Measurements from ENCODE around the gene POF1B.
"Not testable (repeated sequence)": the region's sequence is repeated elsewhere in the genome, so short reads cannot be mapped to it uniquely, and the experiment has no call there.

The POF1B gene

DNA sequence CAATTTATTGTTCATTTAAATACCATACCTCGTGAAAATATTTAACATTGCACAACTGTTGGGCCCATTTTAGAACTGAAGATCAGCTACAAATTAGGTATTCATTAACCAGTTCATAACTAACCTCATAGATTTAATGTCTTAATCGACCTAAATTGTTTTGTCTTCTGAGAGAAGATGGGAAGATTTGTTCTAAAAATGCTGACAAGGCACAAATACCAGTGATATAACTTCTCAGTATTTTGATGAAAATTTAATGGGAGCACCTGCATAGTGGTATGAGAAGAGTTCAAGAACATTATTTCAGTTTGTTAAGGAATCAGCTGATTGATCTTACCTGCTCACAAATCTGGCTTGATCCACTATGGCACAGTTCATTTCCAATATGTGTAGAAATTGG lies 33.9 kb downstream of the POF1B start:
- TF ChIP-seq HDGF (IDR thresholded peaks at IDR 0.05; ENCODE audit: borderline replicate concordance): no peak
- DNase-seq (ENCODE audit: extremely low spot score): no peak
- CTCF ChIA-PET: no interaction called here
- POLR2A ChIA-PET: no interaction called here

DNA sequence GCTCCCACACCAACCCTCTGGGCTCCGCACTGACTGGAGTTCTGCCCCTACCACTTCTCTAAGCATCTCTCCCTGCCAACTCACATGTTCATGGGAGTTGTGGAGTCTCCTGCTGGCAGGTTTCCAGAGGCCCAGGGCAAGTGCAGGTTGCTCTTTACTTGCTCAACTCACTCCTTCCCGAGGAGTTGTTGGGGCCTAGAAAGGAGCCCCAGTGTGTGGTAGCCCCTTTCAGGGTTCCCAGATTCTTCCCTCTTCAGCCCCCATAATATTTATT lies 52.5 kb downstream of the POF1B start:
- POLR2A ChIA-PET: no interaction called here
- CTCF ChIA-PET: no interaction called here
- no peak for DNase-seq (ENCODE audit: extremely low spot score)
- no peak for TF ChIP-seq FOXM1 (IDR thresholded peaks at IDR 0.05; ENCODE audit: borderline replicate concordance)
- no peak for TF ChIP-seq TARDBP (IDR thresholded peaks at IDR 0.05)
- TF ChIP-seq ELF4 (IDR thresholded peaks at IDR 0.05): no peak
- TF ChIP-seq FOXA1 (IDR thresholded peaks at IDR 0.05): no peak
- no peak for TF ChIP-seq BHLHE40 (IDR thresholded peaks at IDR 0.05; ENCODE audit: borderline replicate concordance)

DNA sequence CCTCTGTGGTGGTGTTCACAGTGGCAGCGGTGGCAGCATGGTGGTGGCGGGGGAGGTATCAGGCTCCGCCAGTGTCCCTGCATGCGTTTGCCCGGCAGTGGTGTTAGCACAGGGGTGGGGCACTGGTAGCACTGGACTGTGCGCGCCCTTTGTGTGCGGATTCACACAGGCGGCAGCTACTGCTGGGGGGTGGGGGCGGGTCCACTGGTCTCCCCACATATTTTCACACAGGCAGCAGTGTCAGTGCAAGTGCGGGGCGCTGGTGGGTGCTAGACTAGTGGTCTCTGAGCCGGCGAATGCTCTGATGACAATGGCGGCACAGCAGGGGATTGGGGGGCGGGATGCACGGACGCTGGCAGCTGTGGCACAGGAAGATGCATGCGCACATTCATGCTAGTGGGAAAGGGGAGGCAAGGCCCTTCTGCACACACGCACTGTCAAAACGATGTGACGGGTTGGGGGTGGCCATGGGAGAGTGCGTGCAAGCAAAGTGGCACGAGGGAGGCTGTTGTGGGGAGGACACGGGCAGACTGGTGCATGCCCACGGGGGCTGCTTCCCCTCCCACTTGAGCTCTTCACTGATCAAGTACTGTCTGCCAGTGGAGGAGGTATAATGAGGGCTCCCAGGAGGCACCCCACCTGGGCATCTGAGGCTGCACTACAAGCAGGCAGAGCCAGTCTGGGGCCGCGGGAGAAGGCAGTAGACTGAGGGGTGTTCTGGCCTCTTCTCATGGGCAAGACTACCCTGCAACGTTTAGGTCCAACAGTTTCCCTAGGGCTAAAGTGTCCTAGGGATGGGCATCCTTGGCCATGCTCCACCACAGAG lies 53.0 kb downstream of the POF1B start:
- TF ChIP-seq HDGF (IDR thresholded peaks at IDR 0.05; ENCODE audit: borderline replicate concordance) (no peak), FOXM1 (IDR thresholded peaks at IDR 0.05; ENCODE audit: borderline replicate concordance) (no peak), ELF4 (IDR thresholded peaks at IDR 0.05) (no peak), L3MBTL2 (conservative IDR thresholded peaks at IDR 0.05) (no peak), CTBP1 (IDR thresholded peaks at IDR 0.05; ENCODE audit: borderline replicate concordance) (no peak), ARNT (IDR thresholded peaks at IDR 0.05) (no peak), ZNF384 (IDR thresholded peaks at IDR 0.05) (no peak), TARDBP (IDR thresholded peaks at IDR 0.05) (no peak), LEF1 (IDR thresholded peaks at IDR 0.05; ENCODE audit: borderline replicate concordance) (no peak), BHLHE40 (IDR thresholded peaks at IDR 0.05; ENCODE audit: borderline replicate concordance) (no peak), NFRKB (IDR thresholded peaks at IDR 0.05) (no peak), FOXK2 (IDR thresholded peaks at IDR 0.05) (no peak), FOXA1 (IDR thresholded peaks at IDR 0.05) (no peak), SP1 (IDR thresholded peaks at IDR 0.05) (no peak)
- TF ChIP-seq, protein P1, sequence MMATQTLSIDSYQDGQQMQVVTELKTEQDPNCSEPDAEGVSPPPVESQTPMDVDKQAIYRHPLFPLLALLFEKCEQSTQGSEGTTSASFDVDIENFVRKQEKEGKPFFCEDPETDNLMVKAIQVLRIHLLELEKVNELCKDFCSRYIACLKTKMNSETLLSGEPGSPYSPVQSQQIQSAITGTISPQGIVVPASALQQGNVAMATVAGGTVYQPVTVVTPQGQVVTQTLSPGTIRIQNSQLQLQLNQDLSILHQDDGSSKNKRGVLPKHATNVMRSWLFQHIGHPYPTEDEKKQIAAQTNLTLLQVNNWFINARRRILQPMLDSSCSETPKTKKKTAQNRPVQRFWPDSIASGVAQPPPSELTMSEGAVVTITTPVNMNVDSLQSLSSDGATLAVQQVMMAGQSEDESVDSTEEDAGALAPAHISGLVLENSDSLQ (IDR thresholded peaks at IDR 0.05): no peak
- ChIA-PET POLR2A (no interaction called here), CTCF (no interaction called here)
- no peak for DNase-seq (ENCODE audit: extremely low spot score)

DNA sequence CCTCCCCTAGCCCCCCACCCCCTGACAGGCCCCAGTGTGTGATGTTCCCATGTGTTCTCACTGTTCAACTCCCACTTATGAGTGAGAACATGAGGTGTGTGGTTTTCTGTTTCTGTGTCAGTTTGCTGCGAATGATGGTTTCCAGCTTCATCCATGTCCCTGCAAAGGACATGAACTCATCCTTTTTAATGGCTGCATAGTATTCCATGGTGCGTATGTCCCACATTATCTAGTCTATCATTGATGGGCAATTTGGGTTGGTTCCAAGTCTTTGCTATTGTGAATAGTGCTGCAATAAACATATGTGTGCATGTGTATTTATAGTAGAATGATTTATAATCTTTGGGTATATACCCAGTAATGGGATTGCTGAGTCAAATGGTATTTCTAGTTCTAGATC lies 68.1 kb downstream of the POF1B start:
- DNase-seq (ENCODE audit: extremely low spot score); CTCF ChIA-PET; POLR2A ChIA-PET: not testable (repeated sequence)

DNA sequence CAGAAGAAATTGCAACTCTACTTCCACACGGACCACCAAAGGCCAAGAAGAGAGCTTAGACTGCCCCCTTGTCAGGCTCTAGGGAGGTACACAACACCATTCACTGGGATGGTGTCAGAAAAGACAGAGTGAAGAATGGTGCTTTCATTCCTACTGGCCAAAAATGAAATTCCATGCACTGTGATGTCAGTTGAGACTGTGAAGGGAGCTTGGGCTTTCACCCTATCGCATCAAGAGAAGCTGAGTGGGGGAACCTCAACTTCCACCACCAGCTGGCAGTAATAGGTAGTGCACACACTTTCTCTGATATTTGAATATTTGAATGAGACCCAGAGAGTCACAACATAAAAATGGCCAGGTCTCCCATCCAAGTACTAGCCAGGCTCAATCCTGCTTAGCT lies 69.7 kb downstream of the POF1B start:
- ChIA-PET CTCF (interaction anchor here (0.6 kb wide), 1 partner anchor 93 kb away, joined by 3 read pairs; no protein-coding TSS in a partner anchor), POLR2A (no interaction called here)
- TF ChIP-seq CTBP1 (IDR thresholded peaks at IDR 0.05; ENCODE audit: borderline replicate concordance) (no peak), ELF4 (IDR thresholded peaks at IDR 0.05) (no peak), FOXA1 (IDR thresholded peaks at IDR 0.05) (no peak), SP1 (IDR thresholded peaks at IDR 0.05) (no peak), ARNT (IDR thresholded peaks at IDR 0.05) (no peak), LEF1 (IDR thresholded peaks at IDR 0.05; ENCODE audit: borderline replicate concordance) (no peak), SUZ12 (IDR thresholded peaks at IDR 0.05) (no peak), ZNF384 (IDR thresholded peaks at IDR 0.05) (no peak), NFRKB (IDR thresholded peaks at IDR 0.05) (no peak), BHLHE40 (IDR thresholded peaks at IDR 0.05; ENCODE audit: borderline replicate concordance) (no peak), FOXK2 (IDR thresholded peaks at IDR 0.05) (no peak), HDGF (IDR thresholded peaks at IDR 0.05; ENCODE audit: borderline replicate concordance) (no peak), FOXM1 (IDR thresholded peaks at IDR 0.05; ENCODE audit: borderline replicate concordance) (no peak), TARDBP (IDR thresholded peaks at IDR 0.05) (no peak), L3MBTL2 (conservative IDR thresholded peaks at IDR 0.05) (no peak)
- TF ChIP-seq, protein P1 (IDR thresholded peaks at IDR 0.05): no peak
- DNase-seq (ENCODE audit: extremely low spot score): peak; percentile 20

DNA sequence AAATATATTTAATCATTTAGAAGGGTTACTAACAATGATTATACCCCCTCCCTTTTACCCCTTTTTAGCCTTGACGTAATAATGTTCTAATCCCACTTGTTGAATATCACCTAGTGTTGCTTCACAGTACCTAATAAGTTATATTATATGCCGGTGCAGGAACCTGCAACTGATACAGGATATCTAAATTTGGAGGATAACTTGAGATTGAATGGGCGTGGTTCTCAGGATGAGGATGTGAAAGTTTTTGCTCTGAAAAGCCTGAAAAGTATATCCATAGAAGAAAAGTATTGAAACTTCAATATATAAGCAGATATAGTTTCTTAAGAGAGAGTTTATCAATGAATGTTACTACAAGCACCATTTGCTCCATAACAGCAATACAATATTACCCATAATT lies 75.9 kb downstream of the POF1B start:
- CTCF ChIA-PET: no interaction called here
- POLR2A ChIA-PET: no interaction called here
- DNase-seq (ENCODE audit: extremely low spot score): no peak
- TF ChIP-seq TARDBP (IDR thresholded peaks at IDR 0.05): no peak
- no peak for TF ChIP-seq NFRKB (IDR thresholded peaks at IDR 0.05)
- TF ChIP-seq ZNF384 (IDR thresholded peaks at IDR 0.05): no peak
- no peak for TF ChIP-seq FOXA1 (IDR thresholded peaks at IDR 0.05)
- TF ChIP-seq SUZ12 (IDR thresholded peaks at IDR 0.05): no peak
- no peak for TF ChIP-seq FOXK2 (IDR thresholded peaks at IDR 0.05)
- no peak for TF ChIP-seq SP1 (IDR thresholded peaks at IDR 0.05)
- no peak for TF ChIP-seq HDGF (IDR thresholded peaks at IDR 0.05; ENCODE audit: borderline replicate concordance)
- TF ChIP-seq ELF4 (IDR thresholded peaks at IDR 0.05): no peak
- TF ChIP-seq LEF1 (IDR thresholded peaks at IDR 0.05; ENCODE audit: borderline replicate concordance): no peak
- TF ChIP-seq ARNT (IDR thresholded peaks at IDR 0.05): no peak
- no peak for TF ChIP-seq CTBP1 (IDR thresholded peaks at IDR 0.05; ENCODE audit: borderline replicate concordance)
- TF ChIP-seq L3MBTL2 (conservative IDR thresholded peaks at IDR 0.05): no peak
- TF ChIP-seq BHLHE40 (IDR thresholded peaks at IDR 0.05; ENCODE audit: borderline replicate concordance): no peak

DNA sequence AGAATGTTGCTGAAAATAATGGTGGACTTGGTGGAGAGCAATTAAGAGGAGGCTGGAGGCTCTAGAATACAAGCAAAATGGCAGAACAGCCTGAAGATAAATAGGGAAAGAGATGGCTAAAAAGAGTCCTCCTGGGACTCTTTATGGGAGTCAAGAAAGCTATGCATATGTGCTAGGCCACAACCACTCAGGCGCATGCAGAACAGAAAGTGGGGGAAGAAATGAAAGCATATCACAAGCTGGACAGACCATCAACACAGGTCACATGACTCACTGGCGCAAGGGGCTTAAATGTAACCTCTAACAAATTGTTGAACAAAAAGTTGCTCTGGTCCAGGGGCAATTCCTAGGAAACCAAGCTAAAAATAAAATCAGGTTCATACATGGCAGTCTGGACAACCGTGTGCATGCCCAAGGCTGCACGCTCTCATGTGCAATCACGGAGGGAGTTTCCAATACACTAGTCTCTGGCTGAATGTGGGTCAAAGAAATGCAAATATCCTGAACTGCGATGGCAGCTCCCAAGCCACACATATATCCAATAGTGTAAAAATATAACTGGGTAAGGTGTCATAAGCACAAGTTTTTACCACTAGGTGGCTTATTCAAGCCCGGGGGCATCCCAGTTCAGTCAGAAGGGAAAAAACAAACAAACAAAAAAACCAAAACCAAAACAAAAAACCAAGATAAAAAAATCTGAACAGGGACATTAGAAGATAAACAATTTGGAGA lies 90.3 kb downstream of the POF1B start:
- no peak for TF ChIP-seq ARNT (IDR thresholded peaks at IDR 0.05)
- no peak for TF ChIP-seq HDGF (IDR thresholded peaks at IDR 0.05; ENCODE audit: borderline replicate concordance)
- CTCF ChIA-PET: no interaction called here
- no peak for DNase-seq (ENCODE audit: extremely low spot score)
- POLR2A ChIA-PET: no interaction called here

DNA sequence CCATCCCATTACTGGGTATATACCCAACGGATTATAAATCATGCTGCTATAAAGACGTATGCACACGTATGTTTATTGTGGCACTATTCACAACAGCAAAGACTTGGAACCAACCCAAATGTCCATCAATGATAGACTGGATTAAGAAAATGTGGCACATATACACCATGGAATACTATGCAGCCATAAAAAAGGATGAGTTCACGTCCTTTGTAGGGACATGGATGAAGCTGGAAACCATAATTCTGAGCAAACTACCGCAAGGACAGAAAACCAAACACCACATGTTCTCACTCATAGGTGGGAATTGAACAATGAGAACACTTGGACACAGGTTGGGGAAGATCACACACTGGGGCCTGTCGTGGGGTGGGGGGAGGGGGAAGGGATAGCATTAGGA lies 94.2 kb downstream of the POF1B start:
- DNase-seq (ENCODE audit: extremely low spot score); POLR2A ChIA-PET; CTCF ChIA-PET: not testable (repeated sequence)

All from HEK293T (cell line).